Neural crest cell (in vitro differentiated cells): ENCODE results near the gene CDKAL1. TPM values are rescaled to one million over a fixed set of nuclear protein-coding genes. Genes with fewer than 3 reads are reported as not detected.

Experiments used
- DNase-seq: peaks from one replicate; pipeline ENCODE4 v3.0.0; 2021; ENCODE audit warnings: low read depth, mixed read lengths, low spot score
- H3K27ac Mint-ChIP-seq: one replicate; pipeline ENCODE4 v1.8.0; 2021; ENCODE audit warnings: mild to moderate bottlenecking, mixed read lengths; ENCODE audit not compliant: unreplicated experiment
- H3K27me3 Mint-ChIP-seq: 2 replicates; pipeline ENCODE4 v1.8.0; 2021; ENCODE audit warnings: low read depth, mild to moderate bottlenecking, mixed read lengths
- H3K36me3 Mint-ChIP-seq: 2 replicates; pipeline ENCODE4 v1.8.0; 2021; ENCODE audit warnings: low read depth, mild to moderate bottlenecking, mixed read lengths
- H3K4me1 Mint-ChIP-seq: 2 replicates; pipeline ENCODE4 v1.8.0; 2021; ENCODE audit warnings: mixed read lengths
- H3K4me3 Mint-ChIP-seq: one replicate; pipeline ENCODE4 v1.8.0; 2021; ENCODE audit warnings: mild to moderate bottlenecking, mixed read lengths
- H3K9me3 Mint-ChIP-seq: 2 replicates; pipeline ENCODE4 v1.8.0; 2021; ENCODE audit warnings: mixed read lengths
- total RNA-seq: library from RNA; stranded (reverse); gene quantifications from 2 replicates; pipeline ENCODE4 v1.2.1, GENCODE V29; 2021
- TF ChIP-seq, protein P1 (sequence below): fragments of 200-600 bp; sonication (generic); conservative IDR thresholded peaks from 2 replicates; pipeline ENCODE4 v1.5.0; 2021; ENCODE audit warnings: antibody characterized with exemption, mild to moderate bottlenecking

Gene CDKAL1
- total RNA-seq, 1 donor from 2014 or later, result 25.4 TPM

DNA sequence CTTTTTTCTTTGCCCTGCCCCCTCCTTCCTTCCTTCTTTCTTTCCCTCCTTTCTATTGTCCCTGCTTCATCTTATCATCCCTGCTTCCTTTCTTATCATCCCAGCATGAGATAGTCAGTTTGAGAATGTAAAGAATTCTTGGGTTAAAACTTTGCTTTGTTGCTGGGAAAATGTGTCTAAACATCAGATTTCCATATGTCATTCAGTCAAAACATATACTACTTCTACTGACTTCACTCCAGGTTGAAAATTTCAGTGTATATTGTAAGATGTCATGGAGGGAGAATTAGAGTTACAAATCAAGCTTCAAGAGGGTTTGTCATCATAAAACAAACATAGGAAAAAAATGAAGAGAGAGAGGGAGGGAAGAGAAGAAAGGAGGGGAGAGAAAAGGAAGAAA, 700.9 kb downstream of the CDKAL1 start:
- Mint-ChIP-seq H3K27me3 (no peaks in the 10 kb centered on the region), H3K36me3 (peaks cover 46% of the 10 kb centered on the region), H3K4me3 (no peak overlapping the region), H3K9me3 (peaks cover 19% of the 10 kb centered on the region), H3K27ac (peak overlapping the region; percentile 83), H3K4me1 (peaks cover 4% of the 10 kb centered on the region)
- TF ChIP-seq, protein P1, sequence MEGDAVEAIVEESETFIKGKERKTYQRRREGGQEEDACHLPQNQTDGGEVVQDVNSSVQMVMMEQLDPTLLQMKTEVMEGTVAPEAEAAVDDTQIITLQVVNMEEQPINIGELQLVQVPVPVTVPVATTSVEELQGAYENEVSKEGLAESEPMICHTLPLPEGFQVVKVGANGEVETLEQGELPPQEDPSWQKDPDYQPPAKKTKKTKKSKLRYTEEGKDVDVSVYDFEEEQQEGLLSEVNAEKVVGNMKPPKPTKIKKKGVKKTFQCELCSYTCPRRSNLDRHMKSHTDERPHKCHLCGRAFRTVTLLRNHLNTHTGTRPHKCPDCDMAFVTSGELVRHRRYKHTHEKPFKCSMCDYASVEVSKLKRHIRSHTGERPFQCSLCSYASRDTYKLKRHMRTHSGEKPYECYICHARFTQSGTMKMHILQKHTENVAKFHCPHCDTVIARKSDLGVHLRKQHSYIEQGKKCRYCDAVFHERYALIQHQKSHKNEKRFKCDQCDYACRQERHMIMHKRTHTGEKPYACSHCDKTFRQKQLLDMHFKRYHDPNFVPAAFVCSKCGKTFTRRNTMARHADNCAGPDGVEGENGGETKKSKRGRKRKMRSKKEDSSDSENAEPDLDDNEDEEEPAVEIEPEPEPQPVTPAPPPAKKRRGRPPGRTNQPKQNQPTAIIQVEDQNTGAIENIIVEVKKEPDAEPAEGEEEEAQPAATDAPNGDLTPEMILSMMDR, result no peak
- no peak for DNase-seq

DNA sequence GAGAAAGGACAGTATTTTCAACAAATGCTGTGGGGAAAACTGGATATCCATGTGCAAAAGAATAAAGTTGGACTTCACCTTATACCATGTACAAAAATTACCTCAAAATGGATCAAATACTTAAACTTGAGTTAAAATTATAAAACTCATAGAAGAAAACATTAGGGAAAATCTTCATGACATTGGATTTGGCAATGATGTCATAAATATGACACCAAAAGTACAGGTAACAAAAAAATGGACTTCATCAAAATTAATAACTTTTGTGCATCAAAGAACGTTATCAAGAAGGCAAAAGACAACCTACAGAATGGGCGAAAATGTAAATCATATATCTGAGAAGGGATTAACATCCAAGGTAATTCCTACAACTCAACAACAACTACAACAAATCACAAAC, 704.0 kb downstream of the CDKAL1 start:
- Mint-ChIP-seq H3K27ac (no peak overlapping the region), H3K36me3 (peaks cover 31% of the 10 kb centered on the region), H3K4me3 (no peak overlapping the region), H3K27me3 (no peaks in the 10 kb centered on the region), H3K4me1 (peaks cover 10% of the 10 kb centered on the region), H3K9me3 (peaks cover 20% of the 10 kb centered on the region)
- TF ChIP-seq, protein P1, result no peak
- no peak for DNase-seq

DNA sequence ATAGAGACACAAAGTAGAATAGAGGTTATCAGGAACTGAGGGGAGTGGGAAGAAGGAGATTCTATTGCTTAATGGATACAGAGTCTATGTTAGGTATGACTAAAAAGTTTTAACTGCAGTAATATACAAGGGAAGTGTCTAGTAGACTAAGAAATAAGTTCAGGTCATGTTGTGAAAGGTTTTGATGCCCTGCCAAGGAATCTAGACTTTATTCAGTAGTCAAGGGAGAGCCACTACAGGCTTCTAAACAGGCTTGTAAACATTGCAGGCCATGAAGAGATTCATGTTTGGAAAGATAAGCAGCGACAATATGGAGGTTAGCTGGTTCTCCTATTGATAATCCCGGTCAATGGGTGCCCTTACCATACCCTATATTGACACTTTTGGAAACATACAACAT, 706.5 kb downstream of the CDKAL1 start:
- Mint-ChIP-seq H3K4me1 (peaks cover 6% of the 10 kb centered on the region), H3K27me3 (no peaks in the 10 kb centered on the region), H3K36me3 (peaks cover 16% of the 10 kb centered on the region), H3K4me3 (no peak overlapping the region), H3K27ac (no peak overlapping the region), H3K9me3 (peaks cover 12% of the 10 kb centered on the region)
- TF ChIP-seq, protein P1, result no peak
- DNase-seq, result no peak

DNA sequence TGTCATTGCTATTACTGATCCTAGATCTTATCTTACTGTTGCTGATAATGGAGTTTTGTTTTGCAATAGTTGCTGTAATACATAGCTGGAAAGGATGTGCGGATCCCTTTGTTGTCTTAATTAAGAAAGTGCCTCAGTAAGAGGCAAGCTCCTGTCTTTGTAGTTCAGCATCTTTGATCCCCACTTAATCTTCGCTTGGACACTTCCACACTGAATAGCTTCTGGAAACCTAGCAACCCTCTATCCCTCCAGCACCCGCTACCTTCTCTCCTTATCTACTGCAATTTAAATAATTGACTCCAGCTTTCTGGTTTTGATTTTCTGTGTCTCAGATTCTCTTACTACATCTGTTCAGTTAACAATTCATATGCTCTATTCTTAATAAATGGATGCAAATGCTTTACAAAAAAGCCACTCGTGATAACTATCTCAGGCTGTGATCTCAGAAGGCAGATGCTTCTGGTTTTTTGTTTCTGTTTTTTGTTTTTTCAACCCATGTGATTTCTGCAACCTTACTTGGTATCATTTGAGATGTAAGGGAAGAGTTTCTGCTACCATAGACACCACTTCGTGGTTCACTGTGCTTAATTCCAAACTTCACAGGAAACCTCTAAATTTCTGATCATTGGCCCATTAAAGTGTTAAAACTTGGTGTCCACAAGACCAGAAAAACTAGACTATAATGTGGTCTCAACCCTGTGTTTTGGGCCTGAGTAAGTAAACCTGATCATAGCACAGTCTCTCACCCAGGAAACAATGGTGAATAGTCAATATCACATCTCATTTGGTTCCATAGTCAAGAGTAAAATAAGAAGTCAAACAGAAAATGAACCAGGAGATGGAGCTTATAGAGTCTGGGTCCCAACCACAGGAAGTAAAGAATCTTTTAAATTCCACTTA, 707.2 kb downstream of the CDKAL1 start:
- H3K27ac Mint-ChIP-seq, result no peak overlapping the region
- no peaks in the 10 kb centered on the region for H3K27me3 Mint-ChIP-seq
- DNase-seq, result no peak
- peaks cover 16% of the 10 kb centered on the region for H3K36me3 Mint-ChIP-seq
- H3K9me3 Mint-ChIP-seq, result peaks cover 12% of the 10 kb centered on the region
- H3K4me1 Mint-ChIP-seq, result peaks cover 6% of the 10 kb centered on the region
- no peak overlapping the region for H3K4me3 Mint-ChIP-seq
- TF ChIP-seq, protein P1, result no peak

DNA sequence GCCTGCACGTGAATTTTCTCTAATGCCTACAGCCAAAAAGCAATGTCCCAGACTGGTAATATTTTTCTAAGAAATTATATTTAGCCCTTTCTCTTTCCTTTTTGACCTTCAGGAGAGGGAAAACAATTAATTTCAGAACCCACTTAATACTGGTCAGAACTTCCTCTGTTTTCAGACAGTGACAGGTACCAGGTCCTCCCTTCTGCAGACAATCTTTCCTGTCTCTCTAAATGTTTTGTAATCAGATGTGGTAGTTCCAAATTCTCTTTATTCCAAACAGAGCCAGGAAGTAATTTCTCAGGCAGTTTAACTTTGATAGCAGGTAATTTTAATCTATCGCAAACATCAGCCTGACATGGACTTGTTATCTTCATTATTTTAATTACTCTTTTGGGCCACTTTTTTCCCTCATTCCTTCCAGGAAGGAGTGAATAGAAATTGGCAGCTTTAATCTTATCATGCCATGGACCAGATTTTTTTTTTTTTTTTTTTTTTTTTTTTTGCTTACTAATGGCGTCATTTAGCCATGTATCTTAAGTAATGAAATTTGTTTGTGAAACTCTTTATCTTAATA, 710.7 kb downstream of the CDKAL1 start:
- no peak overlapping the region for H3K27ac Mint-ChIP-seq
- peaks cover 7% of the 10 kb centered on the region for H3K9me3 Mint-ChIP-seq
- H3K36me3 Mint-ChIP-seq, result peaks cover 5% of the 10 kb centered on the region
- no peak overlapping the region for H3K4me3 Mint-ChIP-seq
- peaks cover 6% of the 10 kb centered on the region for H3K4me1 Mint-ChIP-seq
- H3K27me3 Mint-ChIP-seq, result no peaks in the 10 kb centered on the region
- TF ChIP-seq, protein P1, result no peak
- no peak for DNase-seq
